KMS-11 (cell line): Measurements from ENCODE around the gene CMSS1.

Experiments used
- H2AFZ ChIP-seq: fragments of 200-600 bp; sonication (generic); 2 replicates; pipeline ENCODE4 v1.6.1; 2016; ENCODE audit warnings: antibody characterized with exemption, mixed run types, low read depth
- H3K27ac ChIP-seq: fragments of 200-600 bp; sonication (generic); 2 replicates; pipeline ENCODE4 v1.6.1; 2016; ENCODE audit warnings: mild to moderate bottlenecking, mixed run types
- H3K27me3 ChIP-seq: fragments of 200-600 bp; sonication (generic); 2 replicates; pipeline ENCODE4 v1.6.1; 2017; ENCODE audit warnings: mild to moderate bottlenecking, low read depth, mixed run types, moderate library complexity; ENCODE audit not compliant: insufficient read depth
- H3K36me3 ChIP-seq: fragments of 200-600 bp; sonication (generic); 2 replicates; pipeline ENCODE4 v1.6.1; 2017; ENCODE audit warnings: mild to moderate bottlenecking, mixed run types; ENCODE audit not compliant: insufficient read depth
- H3K4me1 ChIP-seq: fragments of 200-600 bp; sonication (generic); 2 replicates; pipeline ENCODE4 v1.6.1; 2016; ENCODE audit warnings: mild to moderate bottlenecking, low read depth, mixed run types; ENCODE audit not compliant: poor library complexity, severe bottlenecking
- H3K4me2 ChIP-seq: fragments of 200-600 bp; sonication (generic); 2 replicates; pipeline ENCODE4 v1.7.0; 2016; ENCODE audit warnings: mild to moderate bottlenecking, mixed run types
- H3K4me3 ChIP-seq: fragments of 200-600 bp; sonication (generic); IDR thresholded peaks from 2 replicates; pipeline ENCODE4 v1.6.1; 2017; ENCODE audit warnings: low read depth, low read length, mixed read lengths; ENCODE audit not compliant: insufficient read depth
- H3K79me2 ChIP-seq: fragments of 200-600 bp; sonication (generic); 2 replicates; pipeline ENCODE4 v1.6.1; 2016; ENCODE audit warnings: low read depth, mixed run types; ENCODE audit not compliant: insufficient read depth
- H3K9ac ChIP-seq: fragments of 200-600 bp; sonication (generic); 2 replicates; pipeline ENCODE4 v1.6.1; 2016; ENCODE audit warnings: mild to moderate bottlenecking, mixed run types
- H4K20me1 ChIP-seq: fragments of 200-600 bp; sonication (generic); 2 replicates; pipeline ENCODE4 v1.6.1; 2016; ENCODE audit warnings: mild to moderate bottlenecking, mixed run types; ENCODE audit not compliant: insufficient read depth
- CTCF ChIP-seq: fragments of 200-600 bp; sonication (generic); conservative IDR thresholded peaks from 2 replicates; pipeline ENCODE4 v1.6.1; 2017; ENCODE audit warnings: low read depth, mild to moderate bottlenecking, antibody characterized with exemption, low read length, moderate library complexity, mixed read lengths

Gene CMSS1

GRCh38 chr3:99772671-99773070, 45.0 kb upstream of the CMSS1 start:
- Histone ChIP-seq H3K4me1 (no peaks in the 10 kb centered on the region), H3K79me2 (no peaks in the 10 kb centered on the region), H2AFZ (no peak overlapping the region), H3K9ac (no peak overlapping the region), H3K4me3 (no peak overlapping the region), H4K20me1 (no peaks in the 10 kb centered on the region), H3K36me3 (no peaks in the 10 kb centered on the region), H3K27ac (no peak overlapping the region), H3K27me3 (no peaks in the 10 kb centered on the region), H3K4me2 (no peak overlapping the region)
- no peak for TF ChIP-seq CTCF

- Histone ChIP-seq H3K9ac (no peak overlapping the region), H2AFZ (no peak overlapping the region), H3K4me3 (no peak overlapping the region), H3K4me1 (no peaks in the 10 kb centered on the region), H3K27ac (no peak overlapping the region), H3K27me3 (no peaks in the 10 kb centered on the region), H3K79me2 (no peaks in the 10 kb centered on the region), H4K20me1 (no peaks in the 10 kb centered on the region), H3K36me3 (no peaks in the 10 kb centered on the region), H3K4me2 (no peak overlapping the region)
- no peak for TF ChIP-seq CTCF
Measured at GRCh38 chr3:99774467-99774866, 43.2 kb upstream of the CMSS1 start.

- Histone ChIP-seq H4K20me1 (no peaks in the 10 kb centered on the region), H3K4me1 (no peaks in the 10 kb centered on the region), H3K4me2 (no peak overlapping the region), H3K27ac (no peak overlapping the region), H2AFZ (no peak overlapping the region), H3K36me3 (no peaks in the 10 kb centered on the region), H3K27me3 (no peaks in the 10 kb centered on the region), H3K4me3 (no peak overlapping the region), H3K9ac (no peak overlapping the region), H3K79me2 (no peaks in the 10 kb centered on the region)
- no peak for TF ChIP-seq CTCF
Measured at GRCh38 chr3:99776516-99777209, 41.0 kb upstream of the CMSS1 start.

GRCh38 chr3:99777210-99777549, 40.5 kb upstream of the CMSS1 start:
- H3K4me2 ChIP-seq: no peak overlapping the region
- no peak overlapping the region for H3K9ac ChIP-seq
- no peaks in the 10 kb centered on the region for H3K36me3 ChIP-seq
- no peaks in the 10 kb centered on the region for H4K20me1 ChIP-seq
- no peaks in the 10 kb centered on the region for H3K4me1 ChIP-seq
- no peak overlapping the region for H3K27ac ChIP-seq
- no peaks in the 10 kb centered on the region for H3K27me3 ChIP-seq
- H2AFZ ChIP-seq: no peak overlapping the region
- no peak for TF ChIP-seq CTCF
- no peak overlapping the region for H3K4me3 ChIP-seq
- H3K79me2 ChIP-seq: no peaks in the 10 kb centered on the region
